ENCODE measurements around the gene HDGFL1.

DNA sequence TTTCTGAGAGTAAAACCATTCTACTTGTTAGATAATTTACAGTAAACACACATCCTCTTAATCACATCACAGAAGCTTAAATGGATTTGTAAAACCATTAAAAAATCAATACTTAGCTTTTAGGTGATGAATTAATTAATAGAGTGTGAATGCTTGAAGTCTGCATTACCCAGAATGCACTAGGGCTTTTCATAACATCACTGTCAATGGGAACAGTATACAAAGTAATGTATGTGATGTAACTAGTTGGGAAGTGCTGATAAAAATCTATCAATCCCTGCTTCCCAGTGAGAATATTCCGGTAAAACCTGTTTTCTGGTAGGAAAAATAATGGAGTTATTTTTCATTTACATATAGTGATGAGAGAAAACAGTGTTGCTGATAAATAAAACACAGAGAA is 23.1 kb upstream of the HDGFL1 start:
- no peak for TF ChIP-seq POLR2A (IDR thresholded peaks at IDR 0.05)
- TF ChIP-seq, protein P1, sequence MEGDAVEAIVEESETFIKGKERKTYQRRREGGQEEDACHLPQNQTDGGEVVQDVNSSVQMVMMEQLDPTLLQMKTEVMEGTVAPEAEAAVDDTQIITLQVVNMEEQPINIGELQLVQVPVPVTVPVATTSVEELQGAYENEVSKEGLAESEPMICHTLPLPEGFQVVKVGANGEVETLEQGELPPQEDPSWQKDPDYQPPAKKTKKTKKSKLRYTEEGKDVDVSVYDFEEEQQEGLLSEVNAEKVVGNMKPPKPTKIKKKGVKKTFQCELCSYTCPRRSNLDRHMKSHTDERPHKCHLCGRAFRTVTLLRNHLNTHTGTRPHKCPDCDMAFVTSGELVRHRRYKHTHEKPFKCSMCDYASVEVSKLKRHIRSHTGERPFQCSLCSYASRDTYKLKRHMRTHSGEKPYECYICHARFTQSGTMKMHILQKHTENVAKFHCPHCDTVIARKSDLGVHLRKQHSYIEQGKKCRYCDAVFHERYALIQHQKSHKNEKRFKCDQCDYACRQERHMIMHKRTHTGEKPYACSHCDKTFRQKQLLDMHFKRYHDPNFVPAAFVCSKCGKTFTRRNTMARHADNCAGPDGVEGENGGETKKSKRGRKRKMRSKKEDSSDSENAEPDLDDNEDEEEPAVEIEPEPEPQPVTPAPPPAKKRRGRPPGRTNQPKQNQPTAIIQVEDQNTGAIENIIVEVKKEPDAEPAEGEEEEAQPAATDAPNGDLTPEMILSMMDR (IDR thresholded peaks at IDR 0.05) = no peak
- no peak for TF ChIP-seq EP300 (IDR thresholded peaks at IDR 0.05)

All from tibial nerve (tissue), 4 donors.